Osteocyte (in vitro differentiated cells): ENCODE results near the gene GFPT1. TPM values are rescaled to one million over a fixed set of nuclear protein-coding genes. Genes with fewer than 3 reads are reported as not detected.

ENCODE experiments used
- DNase-seq: peaks from one replicate; pipeline ENCODE4 v3.0.0; 2021; ENCODE audit warnings: mixed read lengths; ENCODE audit not compliant: unreplicated experiment; ENCODE audit errors: extremely low spot score
- H3K27ac Mint-ChIP-seq: one replicate; pipeline ENCODE4 v1.8.0; 2021; ENCODE audit warnings: mild to moderate bottlenecking, mixed read lengths; ENCODE audit not compliant: unreplicated experiment
- H3K27me3 Mint-ChIP-seq: one replicate; pipeline ENCODE4 v1.8.0; 2021; ENCODE audit warnings: mixed read lengths; ENCODE audit not compliant: unreplicated experiment
- H3K36me3 Mint-ChIP-seq: one replicate; pipeline ENCODE4 v1.8.0; 2021; ENCODE audit warnings: mixed read lengths; ENCODE audit not compliant: unreplicated experiment
- H3K4me1 Mint-ChIP-seq: one replicate; pipeline ENCODE4 v1.8.0; 2021; ENCODE audit warnings: mixed read lengths; ENCODE audit not compliant: unreplicated experiment
- H3K4me3 Mint-ChIP-seq: one replicate; pipeline ENCODE4 v1.8.0; 2021; ENCODE audit warnings: mild to moderate bottlenecking, moderate library complexity, mixed read lengths; ENCODE audit not compliant: unreplicated experiment
- H3K9me3 Mint-ChIP-seq: one replicate; pipeline ENCODE4 v1.8.0; 2021; ENCODE audit warnings: mixed read lengths; ENCODE audit not compliant: unreplicated experiment
- total RNA-seq: library from RNA; stranded (reverse); gene quantifications from 2 replicates; pipeline ENCODE4 v1.2.1, GENCODE V29; 2021
- TF ChIP-seq, protein P1 (sequence below): fragments of 200-600 bp; sonication (generic); IDR thresholded peaks from 2 replicates; pipeline ENCODE4 v1.5.0; 2021; ENCODE audit warnings: antibody characterized with exemption, mild to moderate bottlenecking, moderate library complexity

Gene GFPT1
- total RNA-seq, 1 donor from 2014 or later = 48.3 TPM

DNA sequence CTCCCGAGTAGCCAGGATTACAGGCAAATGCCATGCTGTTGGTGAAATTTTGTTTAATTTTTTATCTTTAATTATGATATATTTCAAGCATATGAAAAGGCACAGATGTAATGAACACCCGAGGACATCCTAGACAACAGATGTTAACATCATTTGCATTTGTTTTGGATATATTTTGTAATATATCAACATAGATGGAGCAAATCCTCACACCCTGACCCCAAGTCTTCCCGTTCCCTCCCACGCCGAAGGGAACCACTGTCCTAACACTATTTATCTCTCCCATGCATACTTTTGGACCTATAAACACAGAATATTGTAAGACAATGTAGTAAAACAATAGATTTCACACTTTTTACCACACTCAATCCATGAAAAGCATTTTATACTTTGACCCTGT lies 99.5 kb downstream of the GFPT1 start:
- DNase-seq = no peak
- Mint-ChIP-seq H3K27me3 (no peaks in the 10 kb centered on the region), H3K36me3 (no peaks in the 10 kb centered on the region), H3K9me3 (no peaks in the 10 kb centered on the region), H3K4me1 (no peaks in the 10 kb centered on the region), H3K4me3 (no peak overlapping the region), H3K27ac (no peak overlapping the region)
- TF ChIP-seq, protein P1, sequence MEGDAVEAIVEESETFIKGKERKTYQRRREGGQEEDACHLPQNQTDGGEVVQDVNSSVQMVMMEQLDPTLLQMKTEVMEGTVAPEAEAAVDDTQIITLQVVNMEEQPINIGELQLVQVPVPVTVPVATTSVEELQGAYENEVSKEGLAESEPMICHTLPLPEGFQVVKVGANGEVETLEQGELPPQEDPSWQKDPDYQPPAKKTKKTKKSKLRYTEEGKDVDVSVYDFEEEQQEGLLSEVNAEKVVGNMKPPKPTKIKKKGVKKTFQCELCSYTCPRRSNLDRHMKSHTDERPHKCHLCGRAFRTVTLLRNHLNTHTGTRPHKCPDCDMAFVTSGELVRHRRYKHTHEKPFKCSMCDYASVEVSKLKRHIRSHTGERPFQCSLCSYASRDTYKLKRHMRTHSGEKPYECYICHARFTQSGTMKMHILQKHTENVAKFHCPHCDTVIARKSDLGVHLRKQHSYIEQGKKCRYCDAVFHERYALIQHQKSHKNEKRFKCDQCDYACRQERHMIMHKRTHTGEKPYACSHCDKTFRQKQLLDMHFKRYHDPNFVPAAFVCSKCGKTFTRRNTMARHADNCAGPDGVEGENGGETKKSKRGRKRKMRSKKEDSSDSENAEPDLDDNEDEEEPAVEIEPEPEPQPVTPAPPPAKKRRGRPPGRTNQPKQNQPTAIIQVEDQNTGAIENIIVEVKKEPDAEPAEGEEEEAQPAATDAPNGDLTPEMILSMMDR = no peak

DNA sequence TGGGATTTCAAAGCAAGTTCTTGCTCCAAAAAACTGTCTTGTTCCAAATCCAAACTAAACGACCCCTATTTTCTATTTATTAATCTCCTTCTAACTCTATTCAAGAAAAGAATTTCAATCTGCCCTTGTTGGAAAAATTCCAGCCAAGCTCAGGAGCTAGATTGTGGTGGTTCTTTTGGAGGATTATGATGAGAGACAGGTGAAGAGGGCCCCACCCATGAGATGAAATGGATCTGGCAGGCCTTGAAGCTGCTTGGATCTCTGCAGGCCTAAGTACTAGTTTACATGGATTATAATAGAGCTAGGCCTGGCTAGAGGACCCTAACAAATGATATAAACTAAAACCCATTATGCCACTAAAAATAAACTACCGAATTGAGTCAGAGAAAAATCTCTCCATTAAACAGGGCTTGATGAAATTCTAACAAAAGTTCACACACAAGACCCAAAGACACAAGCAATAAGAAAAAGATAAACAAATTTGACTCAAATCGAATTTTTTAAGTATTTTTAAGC lies 101.6 kb downstream of the GFPT1 start:
- no peaks in the 10 kb centered on the region for H3K36me3 Mint-ChIP-seq
- H3K27ac Mint-ChIP-seq = no peak overlapping the region
- no peaks in the 10 kb centered on the region for H3K4me1 Mint-ChIP-seq
- H3K27me3 Mint-ChIP-seq = peaks cover 3% of the 10 kb centered on the region
- no peaks in the 10 kb centered on the region for H3K9me3 Mint-ChIP-seq
- no peak for DNase-seq
- TF ChIP-seq, protein P1 = no peak
- H3K4me3 Mint-ChIP-seq = no peak overlapping the region

DNA sequence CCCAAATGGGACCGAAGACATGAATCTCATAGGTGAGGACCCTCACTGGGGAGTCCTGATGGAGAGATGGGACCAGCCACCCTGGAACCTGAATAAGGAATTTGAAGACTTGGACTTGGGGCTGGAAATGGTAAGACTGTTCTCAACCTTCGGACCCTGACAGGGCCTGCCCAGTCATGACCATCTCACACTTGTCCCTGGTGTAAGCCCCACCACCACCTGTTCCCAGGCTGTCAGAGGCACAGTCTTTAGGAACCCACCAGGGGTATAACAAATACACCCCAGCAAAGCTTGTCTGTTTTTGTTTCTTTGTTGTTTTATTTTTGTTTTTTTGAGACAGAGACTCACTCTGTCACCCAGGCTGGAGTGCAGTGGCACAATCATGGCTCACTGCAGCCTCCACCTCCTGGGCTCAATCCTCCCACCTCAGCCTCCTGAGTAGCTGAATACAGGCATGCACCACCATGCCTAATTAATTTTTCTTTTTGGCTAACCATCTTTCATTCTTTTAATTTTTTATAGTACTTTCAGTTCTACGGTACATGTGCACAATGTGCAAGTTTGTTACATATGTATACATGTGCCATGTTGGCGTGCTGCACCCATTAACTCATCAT lies 106.1 kb downstream of the GFPT1 start:
- no peak overlapping the region for H3K27ac Mint-ChIP-seq
- H3K9me3 Mint-ChIP-seq = no peaks in the 10 kb centered on the region
- TF ChIP-seq, protein P1 = no peak
- DNase-seq = no peak
- H3K4me1 Mint-ChIP-seq = no peaks in the 10 kb centered on the region
- H3K4me3 Mint-ChIP-seq = no peak overlapping the region
- peaks cover 3% of the 10 kb centered on the region for H3K27me3 Mint-ChIP-seq
- H3K36me3 Mint-ChIP-seq = no peaks in the 10 kb centered on the region

DNA sequence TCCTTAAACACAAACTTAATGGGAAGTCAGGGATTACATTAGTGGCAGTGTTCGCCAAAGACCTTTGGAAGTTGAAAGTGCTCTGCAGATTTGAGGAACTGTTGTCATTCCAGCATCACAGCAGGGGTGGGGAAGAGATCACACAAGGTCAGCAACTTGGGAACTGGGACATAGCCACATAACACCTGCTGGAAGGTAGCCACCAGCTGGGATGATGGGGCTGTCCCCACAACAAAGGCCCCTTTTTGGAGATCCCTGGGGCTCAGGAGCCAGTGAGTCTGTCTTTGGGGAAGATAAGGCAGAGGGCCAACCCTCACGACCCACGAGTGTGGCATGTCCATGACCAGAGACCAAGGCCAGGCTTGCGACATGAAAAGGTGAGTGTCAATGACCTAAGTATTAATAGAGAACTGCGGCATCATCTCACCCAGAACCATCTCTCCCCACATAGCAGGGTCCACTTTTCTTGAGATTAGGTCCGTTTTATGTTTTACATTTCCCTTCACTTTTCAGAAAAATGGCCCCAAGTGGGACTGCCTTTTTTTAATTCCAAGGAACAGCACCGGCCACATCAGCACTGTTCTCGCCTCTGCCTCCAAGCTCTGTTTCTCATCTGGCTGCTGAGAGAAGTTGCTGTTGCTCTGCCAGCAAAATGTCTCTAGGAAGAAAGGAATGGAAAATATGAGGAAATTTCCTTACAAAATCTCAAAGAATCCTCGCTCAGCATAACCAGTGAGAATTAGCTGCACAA lies 106.9 kb downstream of the GFPT1 start:
- Mint-ChIP-seq H3K27ac (no peak overlapping the region), H3K36me3 (no peaks in the 10 kb centered on the region), H3K4me3 (no peak overlapping the region), H3K9me3 (no peaks in the 10 kb centered on the region), H3K27me3 (peaks cover 3% of the 10 kb centered on the region), H3K4me1 (no peaks in the 10 kb centered on the region)
- TF ChIP-seq, protein P1 = no peak
- DNase-seq = no peak

DNA sequence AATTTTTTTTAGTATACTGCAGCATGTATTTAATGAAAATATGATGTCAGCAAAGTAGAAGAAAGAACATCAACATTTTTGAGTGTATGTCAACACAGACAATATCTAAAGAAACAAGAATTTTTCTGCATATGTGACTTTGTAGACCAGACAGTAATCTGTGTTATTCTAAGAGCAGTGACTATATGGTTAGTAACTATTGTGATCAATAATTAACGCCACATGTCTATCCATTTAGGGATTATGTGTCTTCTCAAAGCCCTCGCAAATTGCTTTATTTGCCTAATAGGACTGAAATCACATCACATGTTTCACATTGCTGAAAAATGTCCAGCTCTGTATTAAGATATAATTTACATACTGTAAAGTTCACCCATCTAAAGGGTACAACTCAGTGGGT lies 107.8 kb downstream of the GFPT1 start:
- DNase-seq = no peak
- no peaks in the 10 kb centered on the region for H3K36me3 Mint-ChIP-seq
- H3K4me1 Mint-ChIP-seq = no peaks in the 10 kb centered on the region
- TF ChIP-seq, protein P1 = no peak
- no peak overlapping the region for H3K27ac Mint-ChIP-seq
- peaks cover 3% of the 10 kb centered on the region for H3K27me3 Mint-ChIP-seq
- H3K9me3 Mint-ChIP-seq = no peaks in the 10 kb centered on the region
- no peak overlapping the region for H3K4me3 Mint-ChIP-seq
